Neuron (in vitro differentiated cells): ENCODE results near the gene MYBL2.

Experiments
- H2AFZ ChIP-seq: one replicate; pipeline ENCODE4 v1.6.1; 2013; ENCODE audit warnings: low read depth, mild to moderate bottlenecking, inconsistent platforms, low read length, moderate library complexity
- H3K27me3 ChIP-seq: one replicate; pipeline ENCODE4 v1.6.1; 2013; ENCODE audit warnings: low read length; ENCODE audit not compliant: insufficient read depth
- H3K36me3 ChIP-seq: one replicate; pipeline ENCODE4 v1.6.1; 2013; ENCODE audit warnings: low read length; ENCODE audit not compliant: insufficient read depth
- H3K4me1 ChIP-seq: one replicate; pipeline ENCODE4 v1.6.1; 2013; ENCODE audit warnings: low read length; ENCODE audit not compliant: insufficient read depth
- H3K4me3 ChIP-seq: 2 replicates; pipeline ENCODE4 v1.5.1; 2013; ENCODE audit warnings: mild to moderate bottlenecking, low read length, moderate library complexity
- H3K9me3 ChIP-seq: one replicate; pipeline ENCODE4 v1.6.1; 2013; ENCODE audit warnings: low read length

MYBL2 gene

DNA sequence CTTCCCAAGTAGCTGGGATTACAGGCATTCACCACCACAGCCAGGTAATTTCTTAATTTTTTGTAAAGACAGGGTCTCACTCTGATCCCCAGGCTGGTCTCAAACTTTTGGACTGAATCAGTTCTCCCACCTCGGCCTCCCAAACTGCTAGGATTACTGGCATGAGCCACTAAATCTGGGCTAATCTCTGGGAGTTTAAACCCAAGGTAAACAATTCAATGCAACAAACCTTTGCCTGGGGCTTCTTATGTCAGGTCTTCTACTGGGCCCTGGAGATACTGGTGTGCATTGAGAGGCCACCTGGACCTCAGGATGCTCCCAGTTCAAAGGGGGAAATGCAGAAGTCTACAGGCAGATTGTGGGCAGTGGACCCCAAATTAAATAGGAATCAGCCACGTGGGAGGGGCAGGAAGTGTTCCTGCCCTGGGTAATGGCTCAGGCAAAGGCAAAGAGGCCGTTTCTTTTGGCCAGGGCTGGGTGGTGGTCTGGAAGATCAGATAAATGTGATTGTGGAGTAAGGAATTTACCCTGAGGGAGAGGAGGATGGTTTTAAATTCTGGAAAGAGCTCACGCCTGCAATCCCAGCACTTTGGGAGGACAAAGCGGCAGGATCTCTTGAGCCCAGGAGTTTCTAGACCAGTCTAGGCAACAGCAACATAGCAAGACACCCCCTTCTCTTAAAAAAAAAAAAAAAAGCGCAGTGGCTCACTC lies 1.3 kb upstream of the MYBL2 start:
- Histone ChIP-seq H3K4me3 (no peak overlapping the region), H3K9me3 (no peaks in the 10 kb centered on the region), H3K36me3 (peaks cover 8% of the 10 kb centered on the region), H3K27me3 (peaks cover 4% of the 10 kb centered on the region), H3K4me1 (peaks cover 4% of the 10 kb centered on the region), H2AFZ (no peak overlapping the region)

DNA sequence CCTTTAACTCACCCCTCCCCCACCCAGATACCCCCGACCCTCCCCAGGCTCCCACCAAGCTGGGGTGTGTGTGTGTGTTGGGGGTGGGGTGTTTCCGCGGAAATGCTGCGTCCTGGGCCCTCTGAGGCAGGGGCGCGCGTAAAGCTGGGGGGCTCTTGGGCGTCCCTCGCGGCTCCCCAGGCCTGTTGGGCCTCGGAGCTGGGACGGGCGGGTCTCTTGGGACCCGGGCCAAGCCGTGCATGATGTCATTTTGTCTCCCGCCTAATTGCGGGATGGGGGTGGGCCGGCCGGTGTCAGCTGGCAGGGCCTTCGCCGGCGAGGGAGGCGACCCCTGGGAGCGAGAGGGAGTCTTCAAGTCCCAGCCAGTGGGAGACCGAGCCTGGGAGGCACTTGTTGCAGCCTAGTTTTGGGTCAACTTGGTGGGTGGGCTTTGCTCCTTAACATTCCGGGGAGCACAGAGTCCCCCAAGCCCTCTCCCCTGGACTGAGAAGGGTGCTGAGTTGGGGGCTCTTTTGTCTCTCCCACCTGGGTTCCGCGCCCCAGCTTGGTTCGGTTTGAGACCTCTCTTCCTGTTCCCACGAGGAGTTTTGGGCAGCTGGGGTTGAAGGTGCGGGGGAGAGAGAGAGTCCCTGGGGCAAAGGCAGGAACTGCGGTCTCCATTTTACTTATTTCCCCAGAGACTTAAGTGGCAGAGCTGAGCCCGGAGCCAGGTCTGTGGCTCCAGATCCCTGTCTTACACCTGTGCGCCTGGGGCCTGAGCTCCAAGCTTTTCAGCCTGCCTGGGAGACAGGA lies 623 bp downstream of the MYBL2 start:
- peaks cover 4% of the 10 kb centered on the region for H3K4me1 ChIP-seq
- H3K27me3 ChIP-seq, result peaks cover 4% of the 10 kb centered on the region
- peaks cover 14% of the 10 kb centered on the region for H3K36me3 ChIP-seq
- peak overlapping the region; percentile 57 for H3K4me3 ChIP-seq
- H2AFZ ChIP-seq, result peak overlapping the region; percentile 36
- H3K9me3 ChIP-seq, result no peaks in the 10 kb centered on the region

DNA sequence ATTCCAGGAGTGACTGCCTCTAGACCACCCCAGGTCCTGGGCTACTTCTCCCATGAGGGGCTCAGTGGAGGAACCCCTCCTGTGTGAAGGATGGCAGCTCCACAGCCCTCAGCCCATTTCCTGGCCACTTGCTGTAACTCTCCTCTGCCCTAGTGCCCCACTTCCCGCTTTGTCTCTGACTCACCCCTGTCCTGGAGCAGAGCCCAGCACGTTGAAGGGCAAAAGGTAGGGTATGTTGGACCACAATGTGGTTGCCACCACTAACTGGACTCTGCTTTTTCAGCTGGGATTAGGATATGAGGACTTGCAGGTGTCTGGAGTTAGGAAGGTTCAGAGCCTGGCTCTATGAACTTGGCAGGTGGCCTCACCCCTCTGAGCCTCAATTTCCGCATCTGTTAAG lies 2.4 kb downstream of the MYBL2 start:
- Histone ChIP-seq H3K4me3 (no peak overlapping the region), H3K9me3 (no peaks in the 10 kb centered on the region), H3K27me3 (peaks cover 4% of the 10 kb centered on the region), H2AFZ (no peak overlapping the region), H3K4me1 (peaks cover 4% of the 10 kb centered on the region), H3K36me3 (peaks cover 19% of the 10 kb centered on the region)

DNA sequence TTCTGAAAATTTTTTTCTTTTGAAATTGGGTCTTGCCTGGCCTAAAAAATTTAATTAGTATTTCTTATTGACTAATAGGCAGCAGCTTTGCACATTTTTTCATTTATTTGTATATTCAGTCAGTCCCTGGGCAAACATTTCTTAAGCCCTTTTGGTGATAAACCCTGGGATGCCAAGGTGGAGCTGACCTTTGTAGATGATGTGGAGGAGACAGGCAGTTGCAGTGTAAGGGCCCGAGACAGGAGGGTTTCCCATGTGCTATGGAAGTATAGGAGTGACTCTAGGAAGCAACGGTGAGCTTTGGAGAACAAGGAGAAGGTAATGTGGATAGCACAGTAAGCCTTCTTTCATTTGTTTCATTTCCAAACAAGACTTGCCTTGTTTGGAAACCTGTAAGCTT lies 3.5 kb downstream of the MYBL2 start:
- H3K4me3 ChIP-seq, result no peak overlapping the region
- no peak overlapping the region for H2AFZ ChIP-seq
- peaks cover 20% of the 10 kb centered on the region for H3K36me3 ChIP-seq

DNA sequence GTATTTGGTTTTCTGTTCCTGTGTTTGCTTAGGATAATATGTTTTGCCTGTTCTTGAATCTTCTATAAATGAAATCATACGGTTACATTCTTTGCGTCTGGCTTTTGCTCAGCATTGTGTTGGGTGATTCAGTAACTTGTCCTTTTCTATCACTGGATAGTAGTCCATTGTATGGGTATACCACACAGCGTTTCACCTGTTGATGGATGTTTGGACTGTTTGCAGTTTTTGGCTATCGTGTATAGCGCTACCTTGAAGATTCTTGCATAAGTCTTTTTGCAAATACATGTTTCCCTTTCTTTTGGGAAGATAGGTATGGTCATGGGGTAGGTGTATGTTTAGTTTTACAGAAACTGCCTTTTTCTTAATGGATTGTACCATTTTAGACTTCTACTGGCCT lies 9.5 kb downstream of the MYBL2 start:
- peaks cover 2% of the 10 kb centered on the region for H3K9me3 ChIP-seq

More for the DNA sequence above, 3.5 kb downstream of the MYBL2 start:
- peaks cover 4% of the 10 kb centered on the region for H3K27me3 ChIP-seq
- no peaks in the 10 kb centered on the region for H3K9me3 ChIP-seq
- H3K4me1 ChIP-seq, result peaks cover 4% of the 10 kb centered on the region

DNA sequence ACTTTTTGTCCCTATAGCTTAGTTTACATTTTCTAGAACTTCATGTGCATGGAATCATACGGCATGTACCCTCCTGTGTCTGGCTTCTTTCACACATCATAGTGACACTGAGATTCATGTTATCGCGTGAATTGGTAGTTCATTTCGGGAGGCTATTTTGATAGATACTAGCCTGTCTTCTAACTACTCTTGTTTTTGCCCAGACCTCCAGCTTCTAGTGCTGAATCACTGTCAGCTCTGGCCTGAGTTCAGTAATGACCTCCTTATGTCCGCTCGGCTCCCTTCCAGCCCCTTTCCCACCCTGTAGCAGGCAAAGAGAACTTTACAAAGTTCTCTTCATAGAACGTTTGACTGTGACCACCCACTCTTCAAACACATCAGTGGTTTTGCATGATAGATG lies 14.1 kb downstream of the MYBL2 start:
- Histone ChIP-seq H2AFZ (no peak overlapping the region), H3K36me3 (peaks cover 34% of the 10 kb centered on the region), H3K9me3 (peaks cover 2% of the 10 kb centered on the region), H3K4me3 (no peak overlapping the region), H3K27me3 (no peaks in the 10 kb centered on the region), H3K4me1 (no peaks in the 10 kb centered on the region)

More for the DNA sequence above, 9.5 kb downstream of the MYBL2 start:
- peaks cover 29% of the 10 kb centered on the region for H3K36me3 ChIP-seq
- no peaks in the 10 kb centered on the region for H3K27me3 ChIP-seq
- no peaks in the 10 kb centered on the region for H3K4me1 ChIP-seq
- H2AFZ ChIP-seq, result no peak overlapping the region
- H3K4me3 ChIP-seq, result no peak overlapping the region

DNA sequence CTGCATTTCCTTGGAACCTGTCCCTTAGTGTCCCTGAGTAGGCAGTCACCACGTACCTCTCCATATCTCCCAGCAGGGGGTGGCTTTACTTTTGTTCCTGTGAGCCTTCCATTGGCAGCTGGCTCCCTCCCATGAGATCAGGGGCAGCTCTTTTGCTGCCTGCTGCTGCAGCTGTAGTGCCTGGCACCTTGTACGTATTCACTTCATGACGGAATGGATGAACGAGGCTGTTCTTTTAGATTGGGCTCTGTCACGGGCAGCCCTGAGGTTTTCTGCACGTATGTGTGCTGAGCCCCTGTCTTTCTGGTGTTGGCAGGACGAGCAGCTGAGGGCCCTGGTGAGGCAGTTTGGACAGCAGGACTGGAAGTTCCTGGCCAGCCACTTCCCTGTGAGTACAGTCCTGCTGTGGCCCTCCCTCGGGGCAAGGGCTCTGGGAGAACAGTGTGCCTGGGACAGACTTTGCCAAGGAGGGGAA lies 14.6 kb downstream of the MYBL2 start:
- H3K4me3 ChIP-seq, result no peak overlapping the region
- H2AFZ ChIP-seq, result no peak overlapping the region
- H3K4me1 ChIP-seq, result no peaks in the 10 kb centered on the region
- peaks cover 2% of the 10 kb centered on the region for H3K9me3 ChIP-seq
- H3K36me3 ChIP-seq, result peaks cover 30% of the 10 kb centered on the region
- no peaks in the 10 kb centered on the region for H3K27me3 ChIP-seq

DNA sequence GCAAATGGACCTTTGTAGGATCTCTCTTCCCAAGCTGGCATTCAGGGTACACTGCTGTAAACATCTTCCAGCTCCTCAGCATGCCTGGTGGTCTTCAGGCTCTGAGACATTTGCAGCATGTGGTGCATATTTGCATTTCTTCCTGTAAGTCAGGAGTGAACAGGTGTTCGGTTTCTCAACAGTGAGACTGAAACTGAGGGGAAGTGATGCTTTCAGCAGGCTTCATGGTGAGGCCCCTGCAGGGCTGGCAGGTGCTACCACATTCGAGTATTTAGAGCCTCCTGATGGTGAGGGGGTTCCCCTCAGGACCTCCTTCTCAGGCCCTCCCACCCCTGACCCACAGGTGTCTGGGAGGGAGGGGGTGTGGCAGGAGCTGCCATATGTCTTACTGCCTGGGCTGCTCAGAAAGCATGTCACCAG lies 15.1 kb downstream of the MYBL2 start:
- peaks cover 2% of the 10 kb centered on the region for H3K9me3 ChIP-seq
- H3K36me3 ChIP-seq, result peaks cover 32% of the 10 kb centered on the region
- H3K4me1 ChIP-seq, result no peaks in the 10 kb centered on the region
- no peak overlapping the region for H3K4me3 ChIP-seq
- no peak overlapping the region for H2AFZ ChIP-seq
- H3K27me3 ChIP-seq, result no peaks in the 10 kb centered on the region

DNA sequence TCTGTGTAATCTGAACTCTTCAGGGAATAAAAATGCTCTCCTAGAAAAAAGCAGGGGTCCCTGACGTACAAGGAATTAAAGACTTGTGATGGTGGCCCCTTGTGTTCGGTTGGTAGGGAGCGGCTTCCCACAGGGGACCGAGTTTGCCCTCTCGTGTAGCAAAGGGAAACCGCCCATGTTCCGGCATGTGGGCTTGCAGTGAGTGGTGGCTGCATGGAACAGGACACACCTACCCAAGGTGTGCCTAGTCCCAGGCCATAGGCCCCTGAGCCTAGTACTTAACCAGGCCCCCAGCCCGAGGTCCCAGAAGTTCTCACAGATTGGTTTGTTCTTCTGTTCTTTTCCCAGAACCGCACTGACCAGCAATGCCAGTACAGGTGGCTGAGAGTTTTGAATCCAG lies 15.5 kb downstream of the MYBL2 start:
- no peaks in the 10 kb centered on the region for H3K4me1 ChIP-seq
- H2AFZ ChIP-seq, result no peak overlapping the region
- no peak overlapping the region for H3K4me3 ChIP-seq
- H3K9me3 ChIP-seq, result peaks cover 2% of the 10 kb centered on the region
- peaks cover 29% of the 10 kb centered on the region for H3K36me3 ChIP-seq
- H3K27me3 ChIP-seq, result no peaks in the 10 kb centered on the region

DNA sequence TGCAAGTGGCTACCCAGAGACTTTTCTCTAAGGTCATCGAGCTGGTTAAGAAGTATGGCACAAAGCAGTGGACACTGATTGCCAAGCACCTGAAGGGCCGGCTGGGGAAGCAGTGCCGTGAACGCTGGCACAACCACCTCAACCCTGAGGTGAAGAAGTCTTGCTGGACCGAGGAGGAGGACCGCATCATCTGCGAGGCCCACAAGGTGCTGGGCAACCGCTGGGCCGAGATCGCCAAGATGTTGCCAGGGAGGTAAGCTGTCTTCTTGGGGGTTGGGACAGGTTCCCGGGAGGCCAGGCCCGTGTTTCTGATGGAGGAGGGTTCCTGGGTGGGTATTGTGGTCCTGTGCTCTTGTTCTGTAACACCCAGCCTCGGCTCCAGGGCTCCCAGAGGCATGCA lies 19.9 kb downstream of the MYBL2 start:
- H3K9me3 ChIP-seq, result no peaks in the 10 kb centered on the region

DNA sequence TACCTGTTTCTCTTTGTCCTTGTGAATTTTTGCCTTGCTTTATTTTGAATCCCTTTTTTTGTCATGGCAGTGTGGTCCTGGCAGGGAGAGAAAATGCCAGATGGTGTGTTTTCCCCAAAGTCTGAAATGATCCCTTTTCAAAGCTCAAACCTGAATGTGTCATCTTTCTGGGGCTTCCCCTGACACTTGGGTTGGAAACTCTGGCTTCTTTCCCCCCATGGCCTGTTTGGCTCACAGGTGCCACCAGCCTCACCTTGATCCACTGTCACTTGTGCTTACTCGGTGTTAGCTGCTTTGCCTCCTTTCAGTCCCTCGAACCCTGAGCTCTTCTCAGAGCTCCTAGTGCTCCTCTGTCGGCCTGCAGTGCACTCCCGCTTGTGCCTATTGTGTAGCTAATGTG lies 22.3 kb downstream of the MYBL2 start:
- Histone ChIP-seq H3K4me3 (no peak overlapping the region), H3K9me3 (no peaks in the 10 kb centered on the region), H3K4me1 (no peaks in the 10 kb centered on the region), H2AFZ (no peak overlapping the region), H3K36me3 (peaks cover 16% of the 10 kb centered on the region), H3K27me3 (no peaks in the 10 kb centered on the region)

More for the DNA sequence above, 19.9 kb downstream of the MYBL2 start:
- Histone ChIP-seq H3K4me1 (no peaks in the 10 kb centered on the region), H2AFZ (no peak overlapping the region), H3K27me3 (no peaks in the 10 kb centered on the region), H3K36me3 (peaks cover 21% of the 10 kb centered on the region), H3K4me3 (no peak overlapping the region)

DNA sequence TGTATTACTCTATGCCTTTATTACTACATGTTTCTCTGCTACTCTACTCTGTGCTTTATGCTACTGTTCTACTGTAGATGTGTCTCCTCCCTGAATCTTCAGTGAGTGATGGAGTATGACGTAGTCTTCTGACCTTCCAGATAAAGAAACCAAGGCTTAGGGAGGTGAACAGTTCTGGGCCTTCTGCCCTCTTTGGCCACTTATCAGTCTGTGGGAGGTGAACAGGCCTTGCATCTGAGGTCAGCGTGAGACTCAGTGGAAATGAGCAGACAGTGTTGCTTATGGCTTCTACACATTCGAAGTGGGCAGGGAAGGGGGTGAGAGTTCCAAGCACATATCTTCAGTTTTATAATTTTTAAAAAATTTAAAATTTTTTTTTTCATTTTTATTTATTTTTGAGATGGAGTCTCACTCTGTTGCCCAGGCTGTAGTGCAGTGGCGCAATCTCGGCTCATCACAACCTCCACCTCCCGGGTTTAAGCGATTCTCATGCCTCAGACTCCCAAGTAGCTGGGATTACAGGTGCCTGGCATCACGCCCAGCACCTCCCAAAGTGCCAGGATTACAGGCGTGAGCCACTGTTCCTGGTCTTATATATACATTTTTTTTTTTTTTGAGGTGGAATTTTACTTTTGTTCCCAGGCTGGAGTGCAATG lies 24.2 kb downstream of the MYBL2 start:
- H3K4me3 ChIP-seq, result no peak overlapping the region
- H3K4me1 ChIP-seq, result no peaks in the 10 kb centered on the region
- peaks cover 22% of the 10 kb centered on the region for H3K36me3 ChIP-seq
- H2AFZ ChIP-seq, result no peak overlapping the region
- H3K9me3 ChIP-seq, result no peaks in the 10 kb centered on the region
- no peaks in the 10 kb centered on the region for H3K27me3 ChIP-seq

DNA sequence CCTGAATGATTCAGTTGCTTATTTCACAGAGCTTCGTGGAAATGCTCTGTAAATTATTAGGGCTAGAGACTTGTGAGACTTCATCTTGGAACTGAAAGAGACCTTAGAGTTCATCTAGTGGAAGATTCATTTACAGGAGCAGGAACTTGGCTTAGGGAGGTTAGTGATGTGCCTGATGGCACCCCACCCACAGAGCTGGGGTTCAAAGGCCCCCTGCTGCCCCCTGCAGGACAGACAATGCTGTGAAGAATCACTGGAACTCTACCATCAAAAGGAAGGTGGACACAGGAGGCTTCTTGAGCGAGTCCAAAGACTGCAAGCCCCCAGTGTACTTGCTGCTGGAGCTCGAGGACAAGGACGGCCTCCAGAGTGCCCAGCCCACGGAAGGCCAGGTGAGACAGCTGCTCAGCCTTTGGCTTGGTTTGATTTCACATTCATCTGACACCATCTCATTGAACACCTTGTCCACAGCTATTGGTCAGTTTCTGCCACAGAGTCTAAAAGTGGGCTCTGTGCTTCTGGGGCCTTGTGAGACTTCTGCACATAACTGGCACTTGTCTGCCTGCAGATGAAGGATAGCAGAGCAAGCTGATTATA lies 25.1 kb downstream of the MYBL2 start:
- no peaks in the 10 kb centered on the region for H3K27me3 ChIP-seq
- H3K4me3 ChIP-seq, result no peak overlapping the region
- H3K4me1 ChIP-seq, result no peaks in the 10 kb centered on the region
- H3K36me3 ChIP-seq, result peaks cover 24% of the 10 kb centered on the region
- no peaks in the 10 kb centered on the region for H3K9me3 ChIP-seq
- no peak overlapping the region for H2AFZ ChIP-seq
